Activated CD8-positive, alpha-beta memory T cell treated with anti-CD3 and anti-CD28 coated beads, Interleukin-2, amount 50 U/mL, for 4 hours (primary cell): ENCODE results near the gene EPB41L1.

Experiments
- DNase-seq: peaks from one replicate; pipeline ENCODE4 v3.0.0-alpha.2; 2020

EPB41L1 gene

GRCh38 chr20:36155991-36156390 lies 1.5 kb downstream of the EPB41L1 start:
- no peak for DNase-seq

GRCh38 chr20:36157610-36158009 lies 3.1 kb downstream of the EPB41L1 start:
- no peak for DNase-seq

- DNase-seq = no peak
Observed at GRCh38 chr20:36158160-36158741, 3.7 kb downstream of the EPB41L1 start.

- no peak for DNase-seq
Observed at GRCh38 chr20:36159833-36160232, 5.3 kb downstream of the EPB41L1 start.

GRCh38 chr20:36162272-36162966 lies 7.9 kb downstream of the EPB41L1 start:
- DNase-seq = no peak

GRCh38 chr20:36167902-36168503 lies 13.5 kb downstream of the EPB41L1 start:
- no peak for DNase-seq

- no peak for DNase-seq
Observed at GRCh38 chr20:36170542-36171215, 16.1 kb downstream of the EPB41L1 start.

GRCh38 chr20:36173451-36173933 lies 19.0 kb downstream of the EPB41L1 start:
- no peak for DNase-seq

- DNase-seq = no peak
Observed at GRCh38 chr20:36175016-36175415, 20.5 kb downstream of the EPB41L1 start.

GRCh38 chr20:36175475-36175995 lies 21.0 kb downstream of the EPB41L1 start:
- no peak for DNase-seq

- no peak for DNase-seq
Observed at GRCh38 chr20:36177716-36178115, 23.2 kb downstream of the EPB41L1 start.

GRCh38 chr20:36179170-36179945 lies 24.8 kb downstream of the EPB41L1 start:
- DNase-seq = no peak

- DNase-seq = no peak
Observed at GRCh38 chr20:36180323-36180722, 25.8 kb downstream of the EPB41L1 start.

GRCh38 chr20:36181934-36182603 lies 27.5 kb downstream of the EPB41L1 start:
- DNase-seq = no peak

GRCh38 chr20:36182604-36183154 lies 28.1 kb downstream of the EPB41L1 start:
- DNase-seq = no peak

- DNase-seq = no peak
Observed at GRCh38 chr20:36183155-36183944, 28.8 kb downstream of the EPB41L1 start.

- DNase-seq = no peak
Observed at GRCh38 chr20:36184816-36185776, 30.6 kb downstream of the EPB41L1 start.

GRCh38 chr20:36193977-36194712 lies 39.6 kb downstream of the EPB41L1 start:
- no peak for DNase-seq

GRCh38 chr20:36196676-36197075 lies 42.1 kb downstream of the EPB41L1 start:
- no peak for DNase-seq
